Ectodermal cell (in vitro differentiated cells): ENCODE data around the gene SNAPC1.
A peak's percentile ranks its signal among the peaks of the same experiment; 100 is the strongest.

Source experiments
- H3K27ac ChIP-seq: 2 replicates; pipeline ENCODE4 v1.7.0; 2013; ENCODE audit warnings: mild to moderate bottlenecking, low read depth, low read length; ENCODE audit not compliant: insufficient read depth, poor library complexity, severe bottlenecking
- H3K27me3 ChIP-seq: 2 replicates; pipeline ENCODE4 v1.7.0; 2013; ENCODE audit warnings: mild to moderate bottlenecking, low read length; ENCODE audit not compliant: insufficient read depth, control insufficient read depth, poor library complexity, severe bottlenecking
- H3K36me3 ChIP-seq: one replicate; pipeline ENCODE4 v1.7.0; 2013; ENCODE audit warnings: low read length; ENCODE audit not compliant: control insufficient read depth, insufficient read depth
- H3K4me1 ChIP-seq: one replicate; pipeline ENCODE4 v1.7.0; 2013; ENCODE audit warnings: low read length; ENCODE audit not compliant: control insufficient read depth, insufficient read depth
- H3K4me3 ChIP-seq: 2 replicates; pipeline ENCODE4 v1.7.0; 2013; ENCODE audit warnings: low read depth, low read length, control low read depth; ENCODE audit not compliant: insufficient read depth
- H3K9me3 ChIP-seq: 2 replicates; pipeline ENCODE4 v1.7.0; 2013; ENCODE audit warnings: mild to moderate bottlenecking, low read length, moderate library complexity; ENCODE audit not compliant: control insufficient read depth
- WGBS, 2 experiments: methylation state at CpG; one replicate each; pipeline ENCODE4 v1.1.7; 2013; ENCODE audit warnings: missing lambda C conversion rate in 2 of 2; 5-methylcytosine and 5-hydroxymethylcytosine counted together

Gene SNAPC1

DNA sequence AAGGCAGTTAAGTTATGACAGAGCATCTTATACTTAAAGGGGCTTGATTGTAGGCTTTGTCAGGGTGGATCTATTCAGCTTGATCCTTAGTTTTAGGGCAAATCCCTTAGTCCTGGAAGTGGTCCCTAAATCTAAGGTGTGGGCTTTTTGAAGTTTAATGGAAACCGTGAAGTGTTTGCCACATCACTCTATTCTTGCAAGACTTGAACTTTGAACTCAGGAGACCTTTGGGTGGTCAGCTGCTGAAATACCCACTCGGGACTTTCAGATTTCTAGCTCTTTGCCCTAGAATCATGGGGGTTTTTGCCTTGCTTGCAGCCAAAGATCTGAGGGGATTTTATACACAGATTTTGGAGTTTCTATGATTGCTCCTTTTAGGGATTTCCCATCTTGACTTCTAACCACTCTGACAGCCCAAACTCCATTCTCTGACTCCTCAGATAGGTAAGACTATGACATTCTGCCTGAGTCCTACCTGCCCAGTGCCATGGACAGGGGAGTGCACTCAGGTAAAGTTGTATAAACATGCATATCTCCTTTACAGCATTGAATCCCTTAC, 39.9 kb downstream of the SNAPC1 start:
- no peaks in the 10 kb centered on the region for H3K36me3 ChIP-seq
- no peak overlapping the region for H3K27ac ChIP-seq
- WGBS, 2 experiments, result 87 to 92% methylated on average over 2 of the region's 2 CpGs
- no peaks in the 10 kb centered on the region for H3K27me3 ChIP-seq
- no peaks in the 10 kb centered on the region for H3K4me1 ChIP-seq
- H3K9me3 ChIP-seq, result no peaks in the 10 kb centered on the region
- H3K4me3 ChIP-seq, result no peak overlapping the region

- WGBS, 2 experiments, result 88 to 95% methylated on average over 1 of the region's 2 CpGs
- H3K4me3 ChIP-seq, result no peak overlapping the region
- no peaks in the 10 kb centered on the region for H3K4me1 ChIP-seq
- no peaks in the 10 kb centered on the region for H3K36me3 ChIP-seq
- no peak overlapping the region for H3K27ac ChIP-seq
- H3K27me3 ChIP-seq, result no peaks in the 10 kb centered on the region
- no peaks in the 10 kb centered on the region for H3K9me3 ChIP-seq
Observed at GRCh38 chr14:61803755-61804154, 41.5 kb downstream of the SNAPC1 start.

- H3K4me3 ChIP-seq, result no peak overlapping the region
- H3K27ac ChIP-seq, result no peak overlapping the region
- H3K4me1 ChIP-seq, result no peaks in the 10 kb centered on the region
- H3K36me3 ChIP-seq, result no peaks in the 10 kb centered on the region
- H3K9me3 ChIP-seq, result no peaks in the 10 kb centered on the region
- 90 to 97% methylated on average over 4 of the region's 4 CpGs for WGBS, 2 experiments
- H3K27me3 ChIP-seq, result no peaks in the 10 kb centered on the region
Observed at GRCh38 chr14:61805451-61805850, 43.2 kb downstream of the SNAPC1 start.

DNA sequence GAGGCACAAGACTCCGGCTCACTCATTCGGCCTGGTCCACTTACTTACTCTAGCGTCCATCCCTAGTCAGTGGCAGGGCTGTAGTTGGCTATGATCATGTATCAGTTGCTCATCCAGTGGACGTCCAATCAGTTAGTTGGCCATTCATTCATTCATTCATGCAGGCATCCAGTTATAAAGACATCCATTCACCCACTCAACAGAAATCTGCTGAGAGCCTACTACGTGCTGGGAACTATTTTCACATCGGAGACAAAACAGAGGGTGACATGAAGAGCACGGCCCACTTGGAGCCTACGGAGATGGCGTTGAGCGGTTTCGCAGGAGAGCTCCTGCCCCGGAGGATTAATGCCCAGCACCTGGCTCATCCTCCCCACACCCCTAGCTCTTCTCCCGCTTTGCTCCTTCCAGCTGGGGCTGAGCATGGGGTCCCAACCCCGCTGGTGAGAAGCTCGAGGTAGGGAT, 49.7 kb downstream of the SNAPC1 start:
- 52 to 57% methylated on average over 15 of the region's 15 CpGs for WGBS, 2 experiments
- no peaks in the 10 kb centered on the region for H3K4me1 ChIP-seq
- no peak overlapping the region for H3K27ac ChIP-seq
- peak overlapping the region; percentile 33 for H3K4me3 ChIP-seq
- H3K9me3 ChIP-seq, result no peaks in the 10 kb centered on the region
- peaks cover 47% of the 10 kb centered on the region for H3K27me3 ChIP-seq
- no peaks in the 10 kb centered on the region for H3K36me3 ChIP-seq

DNA sequence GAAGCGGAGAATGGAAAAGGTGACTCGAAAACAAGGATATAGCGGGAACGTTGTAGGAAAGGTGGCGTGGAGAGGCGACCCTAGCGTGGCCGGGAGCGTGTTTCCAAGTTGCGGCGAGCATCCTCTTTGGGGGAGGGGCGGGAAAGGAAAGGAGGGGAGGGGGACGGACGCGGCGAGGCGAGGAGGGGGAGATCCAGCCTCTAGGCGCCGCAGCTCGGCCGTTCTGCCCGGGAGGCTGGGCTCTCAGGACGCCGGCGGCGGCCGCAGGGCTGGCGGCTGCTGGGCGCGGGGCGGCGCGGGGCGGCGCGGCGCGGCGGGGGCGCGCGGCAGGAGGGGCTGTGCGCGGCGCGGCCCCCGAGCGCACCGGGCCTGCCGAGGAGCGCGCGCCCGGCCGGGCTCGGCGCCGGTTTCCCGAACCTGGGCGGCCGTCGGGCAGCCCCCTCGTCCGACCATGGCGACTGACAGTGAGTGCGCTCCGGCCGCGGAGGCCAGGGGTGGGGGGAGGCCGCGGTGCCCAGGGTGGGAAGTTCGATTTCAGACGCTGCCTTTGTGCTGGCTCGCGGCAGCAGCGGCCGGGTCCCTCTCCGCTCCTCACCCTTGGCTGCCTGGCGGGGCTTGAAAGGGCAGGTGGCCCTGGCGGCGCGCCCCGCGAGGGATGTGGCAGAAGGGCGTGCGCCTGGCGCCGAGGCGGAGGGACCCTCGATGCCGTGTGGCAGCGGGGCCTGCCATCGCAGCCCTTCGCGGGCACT, 50.3 kb downstream of the SNAPC1 start, which contains the start of gene SYT16:
Gene SYT16 (plus strand): TSS at position 357 of the 749 bp plus-strand sequence.
- H3K9me3 ChIP-seq, result no peaks in the 10 kb centered on the region
- H3K27ac ChIP-seq, result no peak within 1 kb of the TSS
- H3K4me1 ChIP-seq, result no peaks in the 10 kb centered on the region
- H3K4me3 ChIP-seq, result peak within 1 kb of the TSS; percentile 41
- 1% methylated on average over 94 of the region's 95 CpGs for whole genome bisulfite sequencing, 2 experiments
- H3K36me3 ChIP-seq, result no peaks in the 10 kb centered on the region
- H3K27me3 ChIP-seq, result peaks cover 47% of the 10 kb centered on the region

DNA sequence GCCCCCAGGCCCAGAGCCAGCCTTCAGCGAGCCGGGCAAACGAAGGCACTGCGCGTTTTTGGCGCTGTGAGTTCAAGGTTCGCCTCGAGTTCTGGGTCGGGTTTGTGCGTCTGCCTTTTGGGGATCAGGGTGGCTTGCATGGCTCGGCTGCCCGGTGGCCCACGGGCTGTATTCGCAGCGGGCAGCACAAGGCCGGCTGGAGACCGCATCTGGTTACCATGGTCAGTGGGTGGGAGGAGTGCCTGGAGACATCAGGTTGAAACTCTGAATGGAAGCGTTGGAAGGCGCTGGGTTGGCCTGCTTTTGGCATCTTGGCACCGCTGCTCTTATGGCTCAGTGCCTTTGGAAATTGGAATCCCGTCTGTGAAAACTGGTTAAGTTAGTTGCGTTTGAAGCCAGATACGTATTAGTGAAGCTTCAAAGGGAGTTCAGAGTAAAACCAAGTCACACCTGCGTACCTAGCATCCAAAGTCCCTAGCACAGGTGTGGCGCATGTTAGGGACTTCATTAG, 50.9 kb downstream of the SNAPC1 start:
- Histone ChIP-seq H3K27me3 (peaks cover 47% of the 10 kb centered on the region), H3K4me1 (no peaks in the 10 kb centered on the region), H3K27ac (no peak overlapping the region), H3K36me3 (no peaks in the 10 kb centered on the region), H3K4me3 (peak overlapping the region; percentile 41), H3K9me3 (no peaks in the 10 kb centered on the region)
- 21% methylated on average over 25 of the region's 25 CpGs for WGBS, 2 experiments

DNA sequence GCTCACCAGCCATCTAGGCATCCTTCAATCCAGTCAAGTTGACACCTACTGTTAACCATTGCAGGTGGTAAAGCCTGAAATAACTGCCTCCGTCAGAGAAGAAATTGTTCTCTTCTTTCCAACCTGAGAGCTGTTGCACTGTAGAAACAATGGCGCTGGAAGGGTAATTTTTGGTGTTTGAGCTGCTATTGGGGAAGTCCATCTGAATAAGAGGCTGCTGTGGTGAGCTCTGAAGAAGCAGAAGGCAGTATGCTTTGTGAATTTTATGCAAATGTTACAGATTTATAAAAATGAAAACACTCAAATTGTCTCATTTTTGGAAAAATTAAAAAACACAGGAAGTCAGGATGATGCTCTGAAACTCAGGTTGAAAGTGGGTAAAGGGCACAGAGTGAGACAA, 60.2 kb downstream of the SNAPC1 start:
- no peaks in the 10 kb centered on the region for H3K36me3 ChIP-seq
- WGBS, 2 experiments, result 87 to 91% methylated on average over 2 of the region's 2 CpGs
- H3K4me3 ChIP-seq, result no peak overlapping the region
- H3K9me3 ChIP-seq, result no peaks in the 10 kb centered on the region
- H3K27me3 ChIP-seq, result no peaks in the 10 kb centered on the region
- H3K4me1 ChIP-seq, result no peaks in the 10 kb centered on the region
- H3K27ac ChIP-seq, result no peak overlapping the region

- Histone ChIP-seq H3K36me3 (no peaks in the 10 kb centered on the region), H3K4me1 (no peaks in the 10 kb centered on the region), H3K27me3 (no peaks in the 10 kb centered on the region), H3K27ac (no peak overlapping the region), H3K9me3 (no peaks in the 10 kb centered on the region), H3K4me3 (no peak overlapping the region)
- WGBS, 2 experiments, result 85 to 89% methylated on average over 3 of the region's 3 CpGs
Observed at GRCh38 chr14:61832783-61833182, 70.6 kb downstream of the SNAPC1 start.

DNA sequence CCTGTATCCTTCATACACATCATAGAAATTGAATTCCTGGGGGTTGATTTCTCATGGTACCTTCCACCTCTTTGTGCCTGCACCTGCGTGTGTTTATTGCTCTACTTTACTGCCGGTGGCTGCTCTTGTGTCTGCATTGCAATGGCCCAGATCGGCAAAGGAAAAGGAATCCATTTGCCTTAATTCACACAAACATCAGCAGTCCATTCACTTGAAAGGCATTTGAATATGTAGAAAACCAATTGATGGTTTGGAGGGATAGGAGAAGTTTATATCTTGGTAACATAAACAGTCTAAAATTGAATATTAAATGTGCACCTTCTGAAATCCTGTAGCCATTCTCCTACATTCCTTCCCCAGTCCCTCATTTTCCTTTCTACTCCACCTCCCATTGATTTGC, 74.0 kb downstream of the SNAPC1 start:
- no peaks in the 10 kb centered on the region for H3K4me1 ChIP-seq
- 54 to 72% methylated on average over 3 of the region's 3 CpGs for WGBS, 2 experiments
- H3K4me3 ChIP-seq, result no peak overlapping the region
- no peaks in the 10 kb centered on the region for H3K27me3 ChIP-seq
- H3K36me3 ChIP-seq, result no peaks in the 10 kb centered on the region
- no peak overlapping the region for H3K27ac ChIP-seq
- H3K9me3 ChIP-seq, result no peaks in the 10 kb centered on the region

DNA sequence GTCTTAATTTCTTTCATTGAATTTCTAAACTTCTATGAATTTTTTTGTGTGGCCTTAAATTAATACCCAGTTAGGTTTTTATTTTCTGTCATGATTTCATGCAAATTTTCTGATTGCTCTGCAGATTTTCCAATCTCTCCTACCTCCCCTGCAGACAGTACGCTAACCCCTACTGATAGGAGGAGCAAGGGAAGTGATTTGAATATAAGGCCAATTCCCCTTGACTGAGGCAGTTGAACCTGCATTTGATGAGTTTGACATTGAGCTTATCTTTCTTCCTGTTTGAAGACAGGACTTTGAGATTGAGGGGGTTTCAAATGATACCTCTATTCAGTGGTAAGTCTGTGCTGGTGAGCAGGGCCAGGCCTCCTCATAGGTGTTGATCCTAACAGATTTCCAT, 74.6 kb downstream of the SNAPC1 start:
- no peak overlapping the region for H3K4me3 ChIP-seq
- H3K4me1 ChIP-seq, result no peaks in the 10 kb centered on the region
- no peaks in the 10 kb centered on the region for H3K9me3 ChIP-seq
- H3K36me3 ChIP-seq, result no peaks in the 10 kb centered on the region
- no peaks in the 10 kb centered on the region for H3K27me3 ChIP-seq
- no peak overlapping the region for H3K27ac ChIP-seq
- WGBS, 2 experiments, result 90 to 96% methylated on average over 1 of the region's 1 CpG
